ENCODE measurements around the gene PRKCZ. TPM values are rescaled to one million over a fixed set of nuclear protein-coding genes. Genes with fewer than 3 reads are reported as not detected.

Gene PRKCZ
- total and polyA plus RNA-seq, 9 of the 15 experiments (the other 6 are each of a cell fraction or from before 2014, with no cell fraction given): 0.07 to 3.1 (median 1.3) TPM

DNA sequence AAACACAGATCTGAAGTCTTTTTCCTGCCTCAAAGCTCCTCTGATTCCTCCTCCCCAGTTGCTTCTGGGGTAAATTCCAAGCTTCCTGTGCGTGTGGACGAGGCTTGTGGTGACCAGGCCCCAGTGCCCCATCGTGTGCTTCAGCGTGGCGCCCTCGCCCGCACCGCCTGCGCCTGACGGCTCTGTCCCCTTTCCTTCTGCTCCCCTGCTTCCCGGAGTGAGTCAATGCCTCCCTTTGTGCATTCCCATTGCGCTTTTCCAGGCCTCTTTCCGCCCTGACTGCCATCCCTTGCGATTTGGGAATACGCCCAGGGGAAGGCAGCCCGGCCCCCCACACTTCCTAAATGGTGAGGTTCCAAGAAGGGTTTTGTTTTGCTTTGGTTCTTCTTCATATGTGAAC is 108.1 kb downstream of the PRKCZ start:
- Histone ChIP-seq H3K9me1 (ENCODE audit: control insufficient read depth, insufficient read depth, low read length) (no peaks in the 10 kb centered on the region), H3K27ac (ENCODE audit: extremely low read depth, low read depth, low read length) (no peak overlapping the region), H3K4me3 (no peak overlapping the region), H2AFZ (ENCODE audit: low read depth, low read length) (no peak overlapping the region), H3K79me2 (ENCODE audit: control insufficient read depth, insufficient read depth, low read length) (no peaks in the 10 kb centered on the region), H3K36me3 (ENCODE audit: control insufficient read depth, insufficient read depth, low read length) (no peaks in the 10 kb centered on the region), H3K27me3 (ENCODE audit: control insufficient read depth in 2 of 2, insufficient read depth in 2 of 2, low read length in 2 of 2) (peaks cover 70 to 96% of the 10 kb centered on the region in 2 experiments), H3K9me3 (replicated peaks; ENCODE audit: control insufficient read depth, insufficient read depth, low read depth, low read length) (no peaks in the 10 kb centered on the region; the same call in 1 of the 2 replicates), H4K20me1 (replicated peaks; ENCODE audit: control insufficient read depth, insufficient read depth, low read length) (no peaks in the 10 kb centered on the region), H3K9ac (ENCODE audit: insufficient read depth in 1 of 2, low read depth in 2 of 2, low read length in 2 of 2) (no peak overlapping the region), H3K4me2 (ENCODE audit: insufficient read depth, low read length) (no peak overlapping the region), H3K4me1 (replicated peaks in 1 of 2; ENCODE audit: control insufficient read depth in 2 of 2, insufficient read depth in 2 of 2, low read length in 2 of 2) (peaks cover 0 to 27% of the 10 kb centered on the region in 2 experiments; a peak in 2 of 5 replicates)
- TF ChIP-seq NONO (IDR thresholded peaks at IDR 0.05; ENCODE audit: low read depth in 2 of 2, low read length in 1 of 2) (no peak), ESRRA (IDR thresholded peaks at IDR 0.05; ENCODE audit: borderline replicate concordance, low read depth) (no peak), CHD4 (IDR thresholded peaks at IDR 0.05; ENCODE audit: insufficient read depth, insufficient replicate concordance, low read depth, low read length, poor library complexity, severe bottlenecking) (no peak), TBL1XR1 (IDR thresholded peaks at IDR 0.05; ENCODE audit: low read length in 2 of 2) (no peak), CSDE1 (IDR thresholded peaks at IDR 0.05) (no peak), ATF3 (IDR thresholded peaks at IDR 0.05) (no peak), ATF3 (CRISPR knock-in tag; conservative IDR thresholded peaks at IDR 0.05) (no peak), ZFPM2 (CRISPR knock-in tag; IDR thresholded peaks at IDR 0.05) (no peak)
- BruUV-seq (replicated peaks): no TSS peak
- no peak for ATAC-seq
- in situ Hi-C loops (cut with MboI) (no loop called here), intact Hi-C loops (cut with micrococcal nuclease) (no loop called here)
- POLR2A ChIA-PET: interaction anchor here (0.7 kb wide), 1 partner anchor 32 kb away, joined by 3 read pairs; no protein-coding TSS in a partner anchor
- no peak for DNase-seq (ENCODE audit: extremely low read depth in 1 of 4, low spot score in 3 of 4)
- WGBS (ENCODE audit: insufficient coverage, low coverage, missing lambda C conversion rate): 5% methylated on average over 16 of the region's 16 CpGs
- no peak for FAIRE-seq
- CTCF ChIA-PET (ENCODE audit: low intra/inter-chr PET ratio): no interaction called here
